GM18508 (cell line): Measurements from ENCODE around the gene FBXL19.

ENCODE experiments used
- ATAC-seq: cut with Tn5 transposase; IDR thresholded peaks from one replicate; pipeline ENCODE4 v1.9.1; 2021; ENCODE audit warnings: moderate number of reproducible peaks; ENCODE audit not compliant: insufficient read depth, unreplicated experiment

The FBXL19 gene

DNA sequence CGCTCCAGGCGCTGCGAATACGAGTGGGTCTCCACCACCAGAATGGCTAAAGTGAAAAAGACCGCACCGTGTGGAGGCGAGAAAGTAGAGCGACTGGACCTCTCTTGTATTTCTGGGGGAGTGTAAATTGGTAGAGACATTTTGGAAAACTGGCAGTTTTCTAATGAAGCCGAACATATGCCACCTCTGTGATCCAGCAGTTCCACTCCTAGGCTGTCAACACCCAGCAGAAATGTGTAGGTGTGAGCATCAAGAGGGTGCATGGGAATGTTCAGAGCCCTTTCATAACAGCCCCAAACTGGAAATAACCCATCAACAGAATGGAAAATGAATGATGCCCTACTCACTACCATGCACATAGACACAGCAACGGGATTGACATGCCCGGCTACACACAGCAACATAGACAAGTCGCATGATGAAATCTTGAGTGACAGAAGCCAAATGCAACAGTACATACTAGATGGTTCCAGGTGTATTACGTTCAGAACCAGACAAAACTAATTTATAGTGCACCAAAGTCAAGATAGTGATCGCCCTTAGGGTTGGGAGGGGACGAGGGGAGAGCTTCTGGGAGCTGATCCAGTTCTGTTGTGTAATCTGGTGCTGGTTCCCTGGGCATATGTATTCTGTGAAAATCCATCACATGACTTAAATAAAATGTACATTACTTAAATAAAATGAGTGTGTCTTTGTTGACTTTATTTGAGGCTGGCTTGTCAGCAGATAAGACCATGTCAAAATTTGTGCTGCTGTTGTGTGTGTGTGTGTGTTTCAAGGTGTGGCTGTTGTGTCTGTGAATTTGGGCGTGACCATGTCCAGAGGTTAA, 28.6 kb upstream of the FBXL19 start:
- ATAC-seq, result no peak

DNA sequence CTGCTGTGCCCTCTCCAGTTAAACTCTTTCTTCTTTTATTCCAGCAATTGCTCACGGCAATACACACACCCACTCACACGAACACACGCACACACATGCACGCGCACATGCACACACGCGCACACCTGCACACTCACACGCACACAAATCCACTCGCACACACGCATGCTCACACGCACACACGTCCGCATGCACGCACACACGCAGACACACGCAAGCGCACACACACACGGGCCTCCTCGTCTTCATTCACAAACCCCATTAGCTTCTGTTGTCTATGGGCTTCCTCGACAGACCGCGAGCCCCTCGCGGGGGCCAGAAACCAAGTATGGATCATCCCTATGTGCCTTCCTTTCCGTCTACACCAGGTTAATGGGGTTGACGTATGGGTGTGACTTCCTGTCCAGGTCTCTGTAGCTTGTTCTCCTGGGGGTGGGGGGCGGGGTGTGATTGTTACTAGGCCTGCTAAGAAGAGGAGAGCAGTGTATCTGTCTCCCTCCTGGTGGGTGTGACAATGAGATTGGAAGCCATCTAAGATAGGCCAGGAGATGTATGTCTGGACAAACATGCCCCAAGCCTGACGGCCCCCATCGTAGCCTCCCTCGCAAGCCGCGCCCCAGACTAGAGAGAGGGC, 27.6 kb upstream of the FBXL19 start:
- no peak for ATAC-seq

GRCh38 chr16:30896261-30896888, 27.0 kb upstream of the FBXL19 start, which contains the start of gene CTF1:
CTF1 (plus strand) TSS chr16:30896614; CDS start chr16:30896644, 30 bp downstream.
- ATAC-seq, result no peak

GRCh38 chr16:30896889-30897733, 26.3 kb upstream of the FBXL19 start:
- no peak for ATAC-seq

DNA sequence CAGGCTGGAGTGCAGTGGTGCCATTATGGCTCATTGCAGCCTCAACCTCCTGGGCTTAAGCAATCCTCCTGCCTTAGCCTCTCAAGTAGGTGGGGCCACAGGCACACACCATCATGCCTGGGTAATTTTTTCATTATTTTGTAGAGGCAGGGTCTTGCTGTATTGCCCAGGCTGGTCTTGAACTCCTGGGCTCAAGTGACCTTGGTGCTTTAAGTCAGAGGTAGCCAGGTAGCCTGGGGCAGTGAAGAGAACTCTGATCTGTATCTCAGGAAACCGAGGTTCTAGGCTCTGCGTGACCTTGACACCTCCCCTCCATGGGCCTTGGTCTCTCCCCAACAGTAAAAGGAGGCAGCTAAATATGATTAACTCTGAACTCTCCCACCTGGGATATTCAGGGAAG, 23.6 kb upstream of the FBXL19 start:
- no peak for ATAC-seq

- no peak for ATAC-seq
Measured at GRCh38 chr16:30900588-30900987, 22.8 kb upstream of the FBXL19 start.

DNA sequence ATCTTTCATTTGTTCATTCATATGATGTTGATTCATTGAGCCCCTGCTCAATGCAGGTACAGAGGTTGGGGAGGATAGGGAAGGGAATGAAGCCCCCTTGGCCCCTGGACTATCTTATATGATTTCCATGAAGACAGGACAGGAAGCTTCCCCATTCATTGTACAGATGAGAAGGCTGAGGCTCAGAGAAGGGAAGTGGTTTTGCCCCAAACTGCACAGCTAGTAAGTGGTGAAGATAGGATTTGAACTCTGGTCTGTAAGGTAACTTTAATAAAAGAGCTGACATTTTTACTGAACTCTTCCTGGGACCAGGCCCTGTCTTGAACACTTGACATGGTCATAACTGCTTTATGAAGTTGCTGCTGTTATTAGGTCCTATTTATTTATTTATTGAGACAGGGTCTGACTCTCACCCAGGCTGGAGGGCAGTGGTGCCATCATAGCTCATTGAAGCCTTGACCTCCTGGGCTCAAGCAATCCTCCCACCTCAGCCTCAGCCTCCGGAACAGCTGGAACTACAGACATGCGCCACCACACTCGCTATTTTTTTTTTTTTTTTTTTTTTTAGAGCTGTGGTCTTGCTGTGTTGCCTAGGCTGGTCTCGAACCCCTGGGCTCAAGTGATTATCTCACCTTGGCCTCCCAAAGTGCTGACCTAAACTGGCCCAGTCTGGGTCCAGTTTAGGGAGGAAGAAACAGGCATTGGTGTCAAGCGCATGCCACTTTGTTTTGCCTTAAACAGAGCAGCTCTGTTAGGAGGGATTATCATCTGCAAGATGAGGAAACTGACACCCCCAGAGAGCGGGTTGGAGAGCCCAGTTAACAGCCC, 22.0 kb upstream of the FBXL19 start:
- ATAC-seq, result no peak

DNA sequence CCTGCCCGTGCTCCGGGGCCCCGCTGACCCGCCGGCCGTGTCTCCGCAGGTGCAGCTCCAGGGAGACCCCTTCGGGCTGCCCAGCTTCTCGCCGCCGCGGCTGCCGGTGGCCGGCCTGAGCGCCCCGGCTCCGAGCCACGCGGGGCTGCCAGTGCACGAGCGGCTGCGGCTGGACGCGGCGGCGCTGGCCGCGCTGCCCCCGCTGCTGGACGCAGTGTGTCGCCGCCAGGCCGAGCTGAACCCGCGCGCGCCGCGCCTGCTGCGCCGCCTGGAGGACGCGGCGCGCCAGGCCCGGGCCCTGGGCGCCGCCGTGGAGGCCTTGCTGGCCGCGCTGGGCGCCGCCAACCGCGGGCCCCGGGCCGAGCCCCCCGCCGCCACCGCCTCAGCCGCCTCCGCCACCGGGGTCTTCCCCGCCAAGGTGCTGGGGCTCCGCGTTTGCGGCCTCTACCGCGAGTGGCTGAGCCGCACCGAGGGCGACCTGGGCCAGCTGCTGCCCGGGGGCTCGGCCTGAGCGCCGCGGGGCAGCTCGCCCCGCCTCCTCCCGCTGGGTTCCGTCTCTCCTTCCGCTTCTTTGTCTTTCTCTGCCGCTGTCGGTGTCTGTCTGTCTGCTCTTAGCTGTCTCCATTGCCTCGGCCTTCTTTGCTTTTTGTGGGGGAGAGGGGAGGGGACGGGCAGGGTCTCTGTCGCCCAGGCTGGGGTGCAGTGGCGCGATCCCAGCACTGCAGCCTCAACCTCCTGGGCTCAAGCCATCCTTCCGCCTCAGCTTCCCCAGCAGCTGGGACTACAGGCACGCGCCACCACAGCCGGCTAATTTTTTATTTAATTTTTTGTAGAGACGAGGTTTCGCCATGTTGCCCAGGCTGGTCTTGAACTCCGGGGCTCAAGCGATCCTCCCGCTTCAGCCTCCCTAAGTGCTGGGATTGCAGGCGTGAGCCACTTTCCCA, 21.1 kb upstream of the FBXL19 start:
- no peak for ATAC-seq

DNA sequence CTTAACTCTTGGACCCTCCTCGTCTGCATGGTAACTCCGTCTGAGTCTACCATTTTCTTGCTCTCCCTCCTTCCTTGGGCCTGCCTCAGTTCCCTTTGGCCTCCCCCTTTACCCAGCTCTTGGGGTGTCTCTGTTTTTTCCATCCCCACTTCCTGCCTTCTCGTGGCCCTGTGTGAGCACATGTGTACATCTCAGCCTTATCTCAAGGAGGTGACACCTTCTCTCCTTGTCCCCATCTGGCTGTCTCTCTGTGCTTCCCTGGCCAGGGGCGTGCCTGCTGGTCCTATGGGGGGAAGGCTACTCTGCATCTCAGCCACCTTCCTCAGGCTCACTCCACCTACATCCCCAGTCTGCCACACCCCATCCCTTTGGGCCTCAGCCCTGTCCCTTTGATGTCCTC, 20.4 kb upstream of the FBXL19 start:
- ATAC-seq, result no peak

- ATAC-seq, result no peak
Measured at GRCh38 chr16:30903596-30903995, 19.8 kb upstream of the FBXL19 start.

- ATAC-seq, result no peak
Measured at GRCh38 chr16:30904114-30904780, 19.1 kb upstream of the FBXL19 start.

DNA sequence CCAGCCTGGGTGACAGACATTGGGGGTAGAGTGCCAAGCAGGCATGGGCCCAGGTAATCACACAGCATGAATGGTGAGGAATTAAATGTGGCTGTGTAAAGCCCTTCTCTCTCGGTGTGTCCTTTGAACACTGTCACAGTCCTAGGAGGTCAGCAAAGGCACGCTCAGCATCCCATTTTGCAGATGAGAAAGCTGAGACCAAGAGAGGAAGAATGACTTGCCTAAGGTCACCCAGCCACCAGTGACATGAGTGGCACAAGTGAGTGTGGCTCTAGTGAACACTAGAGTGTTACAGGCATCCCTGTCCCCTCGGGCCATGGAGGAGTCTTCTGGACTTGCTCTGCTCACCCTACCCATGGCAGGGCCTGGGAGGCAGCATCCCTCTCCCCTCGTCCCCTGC, 16.3 kb upstream of the FBXL19 start:
- ATAC-seq, result no peak

- no peak for ATAC-seq
Measured at GRCh38 chr16:30910427-30911029, 12.8 kb upstream of the FBXL19 start.

GRCh38 chr16:30912794-30913412, 10.5 kb upstream of the FBXL19 start:
- no peak for ATAC-seq

DNA sequence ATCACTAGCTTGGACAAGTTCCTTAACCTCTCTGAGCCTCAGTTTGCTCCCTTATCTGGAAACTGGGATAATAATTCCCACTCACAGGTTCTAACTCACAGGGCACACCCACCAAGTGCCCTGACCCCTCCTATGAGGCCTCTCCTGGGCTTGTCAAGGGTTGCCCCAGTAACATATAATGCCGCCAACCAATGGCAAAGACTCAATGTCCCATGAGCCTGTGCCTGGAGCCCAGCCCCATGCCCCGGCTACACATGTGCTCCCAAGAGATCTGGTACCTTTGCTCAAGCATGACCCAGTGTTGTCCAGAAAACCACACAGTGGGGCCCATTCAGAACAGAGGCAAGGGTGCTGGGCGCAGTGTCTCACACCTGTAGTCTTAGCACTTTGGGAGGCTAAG, 8.5 kb upstream of the FBXL19 start:
- no peak for ATAC-seq

DNA sequence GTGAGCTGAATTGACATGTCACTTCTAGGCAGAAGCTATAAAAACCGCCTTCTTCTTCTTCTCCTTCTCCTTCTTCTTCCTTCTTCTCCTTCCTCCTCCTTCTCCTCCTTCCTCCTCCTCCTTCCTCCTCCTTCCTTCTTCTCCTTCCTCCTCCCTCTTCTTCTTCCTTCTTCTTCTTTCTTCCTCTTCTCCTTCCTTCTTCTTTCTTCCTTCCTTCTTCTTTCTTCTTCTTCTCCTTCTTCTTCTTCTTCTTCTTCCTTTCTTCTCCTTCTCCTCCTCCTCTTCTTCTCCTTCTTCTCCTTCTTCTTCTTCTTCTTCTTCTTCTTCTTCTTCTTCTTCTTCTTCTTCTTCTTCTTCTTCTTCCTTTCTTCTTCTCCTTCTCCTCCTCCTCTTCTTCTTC, 4.8 kb upstream of the FBXL19 start:
- no peak for ATAC-seq

DNA sequence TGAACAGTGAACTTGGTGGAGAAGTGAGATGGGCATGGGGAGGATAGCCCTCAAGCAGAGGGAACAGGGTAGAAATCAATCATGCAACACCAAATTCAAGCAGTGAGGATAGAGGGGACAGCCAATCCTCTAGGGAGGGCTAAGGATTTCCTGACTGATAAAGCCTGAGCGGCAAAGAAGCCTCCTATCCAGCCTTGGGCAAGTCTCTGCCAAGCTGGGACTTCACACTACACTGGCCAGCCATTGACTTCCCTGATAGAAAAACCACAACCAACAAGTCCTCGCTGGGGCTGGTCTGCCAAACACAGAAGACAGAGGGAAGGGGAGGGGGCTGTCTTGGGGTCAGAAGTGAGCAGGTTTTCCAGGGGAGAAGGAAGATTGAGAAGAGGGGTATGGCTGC, 2.5 kb upstream of the FBXL19 start:
- ATAC-seq, result no peak
